Measurements from ENCODE around the gene FAM163B. TPM values are rescaled to one million over a fixed set of nuclear protein-coding genes. Genes with fewer than 3 reads are reported as not detected.

Gene FAM163B
- total and polyA plus RNA-seq, 9 of the 15 experiments (the other 6 are each of a cell fraction or from before 2014, with no cell fraction given): not detected

DNA sequence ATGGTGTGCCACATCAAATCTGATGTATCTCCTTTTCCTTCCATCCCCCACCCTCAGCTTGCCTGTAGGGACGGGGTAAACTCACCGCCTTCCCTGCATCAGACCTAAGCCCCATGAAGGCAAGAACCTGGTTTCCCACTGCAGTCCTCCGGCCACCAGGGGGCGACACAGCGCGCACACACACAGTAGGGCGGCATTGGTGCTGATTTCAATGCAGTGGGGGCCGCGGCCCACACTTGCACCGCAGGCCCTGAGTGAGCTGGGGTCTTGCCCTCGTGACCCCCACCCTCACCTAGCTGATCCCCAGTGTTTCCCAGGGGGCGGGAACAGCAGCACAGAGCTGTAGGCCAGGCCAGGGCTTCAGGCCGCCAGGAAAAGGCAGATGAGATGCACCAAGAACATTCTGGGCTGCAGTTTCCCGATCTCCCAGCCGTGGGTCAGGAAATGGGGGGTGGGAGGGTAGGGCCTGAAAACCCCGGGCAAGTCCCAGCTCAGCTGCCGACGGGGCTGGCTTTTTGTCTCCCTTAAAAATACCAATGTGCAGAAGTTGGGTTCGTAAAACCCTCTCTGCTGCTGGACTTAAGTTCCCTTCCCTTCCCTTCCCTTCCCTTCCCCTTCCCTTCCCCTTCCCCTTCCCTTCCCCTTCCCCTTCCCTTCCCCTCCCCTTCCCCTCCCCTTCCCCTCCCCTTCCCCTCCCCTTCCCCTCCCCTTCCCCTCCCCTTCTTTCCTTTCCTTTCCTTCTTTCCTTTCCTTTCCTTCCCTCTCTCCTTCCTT lies 19.5 kb downstream of the FAM163B start (continued):
- TF ChIP-seq, protein P1, sequence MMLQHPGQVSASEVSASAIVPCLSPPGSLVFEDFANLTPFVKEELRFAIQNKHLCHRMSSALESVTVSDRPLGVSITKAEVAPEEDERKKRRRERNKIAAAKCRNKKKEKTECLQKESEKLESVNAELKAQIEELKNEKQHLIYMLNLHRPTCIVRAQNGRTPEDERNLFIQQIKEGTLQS (IDR thresholded peaks at IDR 0.05): no peak
- TF ChIP-seq, protein P1 (CRISPR knock-in tag; conservative IDR thresholded peaks at IDR 0.05): no peak
- TF ChIP-seq, protein P2, sequence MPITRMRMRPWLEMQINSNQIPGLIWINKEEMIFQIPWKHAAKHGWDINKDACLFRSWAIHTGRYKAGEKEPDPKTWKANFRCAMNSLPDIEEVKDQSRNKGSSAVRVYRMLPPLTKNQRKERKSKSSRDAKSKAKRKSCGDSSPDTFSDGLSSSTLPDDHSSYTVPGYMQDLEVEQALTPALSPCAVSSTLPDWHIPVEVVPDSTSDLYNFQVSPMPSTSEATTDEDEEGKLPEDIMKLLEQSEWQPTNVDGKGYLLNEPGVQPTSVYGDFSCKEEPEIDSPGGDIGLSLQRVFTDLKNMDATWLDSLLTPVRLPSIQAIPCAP (CRISPR knock-in tag; IDR thresholded peaks at IDR 0.05; ENCODE audit: borderline replicate concordance): no peak
- TF ChIP-seq, protein P3, sequence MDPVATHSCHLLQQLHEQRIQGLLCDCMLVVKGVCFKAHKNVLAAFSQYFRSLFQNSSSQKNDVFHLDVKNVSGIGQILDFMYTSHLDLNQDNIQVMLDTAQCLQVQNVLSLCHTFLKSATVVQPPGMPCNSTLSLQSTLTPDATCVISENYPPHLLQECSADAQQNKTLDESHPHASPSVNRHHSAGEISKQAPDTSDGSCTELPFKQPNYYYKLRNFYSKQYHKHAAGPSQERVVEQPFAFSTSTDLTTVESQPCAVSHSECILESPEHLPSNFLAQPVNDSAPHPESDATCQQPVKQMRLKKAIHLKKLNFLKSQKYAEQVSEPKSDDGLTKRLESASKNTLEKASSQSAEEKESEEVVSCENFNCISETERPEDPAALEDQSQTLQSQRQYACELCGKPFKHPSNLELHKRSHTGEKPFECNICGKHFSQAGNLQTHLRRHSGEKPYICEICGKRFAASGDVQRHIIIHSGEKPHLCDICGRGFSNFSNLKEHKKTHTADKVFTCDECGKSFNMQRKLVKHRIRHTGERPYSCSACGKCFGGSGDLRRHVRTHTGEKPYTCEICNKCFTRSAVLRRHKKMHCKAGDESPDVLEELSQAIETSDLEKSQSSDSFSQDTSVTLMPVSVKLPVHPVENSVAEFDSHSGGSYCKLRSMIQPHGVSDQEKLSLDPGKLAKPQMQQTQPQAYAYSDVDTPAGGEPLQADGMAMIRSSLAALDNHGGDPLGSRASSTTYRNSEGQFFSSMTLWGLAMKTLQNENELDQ (CRISPR knock-in tag; IDR thresholded peaks at IDR 0.05; ENCODE audit: borderline replicate concordance): no peak
- TF ChIP-seq CREBBP (IDR thresholded peaks at IDR 0.05; ENCODE audit: low read depth, low read length) (no peak), CBX1 (IDR thresholded peaks at IDR 0.05; ENCODE audit: low read depth) (peak; percentile 83), BRCA1 (IDR thresholded peaks at IDR 0.05) (no peak), BRCA1 (CRISPR knock-in tag; IDR thresholded peaks at IDR 0.05) (no peak), ZNF766 (CRISPR knock-in tag; conservative IDR thresholded peaks at IDR 0.05) (no peak), SNRNP70 (optimal IDR thresholded peaks at IDR 0.05; ENCODE audit: low read depth, low read length) (no peak), OTX1 (CRISPR knock-in tag; IDR thresholded peaks at IDR 0.05) (no peak), LCOR (CRISPR knock-in tag; IDR thresholded peaks at IDR 0.05) (no peak), ZNF717 (CRISPR knock-in tag; IDR thresholded peaks at IDR 0.05) (no peak), WHSC1 (IDR thresholded peaks at IDR 0.05; ENCODE audit: low read length) (no peak), TCF7 (IDR thresholded peaks at IDR 0.05; ENCODE audit: borderline replicate concordance) (no peak), RBBP5 (IDR thresholded peaks at IDR 0.05; ENCODE audit: borderline replicate concordance, insufficient read depth, low read length, poor library complexity, severe bottlenecking) (no peak), HOXB6 (CRISPR knock-in tag; IDR thresholded peaks at IDR 0.05; ENCODE audit: borderline replicate concordance) (no peak), HNRNPUL1 (IDR thresholded peaks at IDR 0.05; ENCODE audit: low read length) (no peak), NFIX (CRISPR knock-in tag; IDR thresholded peaks at IDR 0.05; ENCODE audit: low read depth) (no peak), ATF7 (IDR thresholded peaks at IDR 0.05) (no peak), RBM17 (IDR thresholded peaks at IDR 0.05; ENCODE audit: borderline replicate concordance, low read depth, low read length) (no peak), KLF1 (tag; IDR thresholded peaks at IDR 0.05) (no peak), CBX3 (IDR thresholded peaks at IDR 0.05; ENCODE audit: borderline replicate concordance in 1 of 2, low read length in 2 of 2) (peak in 1 of 2 experiments; percentile 33; a peak in 1 of 3 replicates)
- TF ChIP-seq, protein P4, sequence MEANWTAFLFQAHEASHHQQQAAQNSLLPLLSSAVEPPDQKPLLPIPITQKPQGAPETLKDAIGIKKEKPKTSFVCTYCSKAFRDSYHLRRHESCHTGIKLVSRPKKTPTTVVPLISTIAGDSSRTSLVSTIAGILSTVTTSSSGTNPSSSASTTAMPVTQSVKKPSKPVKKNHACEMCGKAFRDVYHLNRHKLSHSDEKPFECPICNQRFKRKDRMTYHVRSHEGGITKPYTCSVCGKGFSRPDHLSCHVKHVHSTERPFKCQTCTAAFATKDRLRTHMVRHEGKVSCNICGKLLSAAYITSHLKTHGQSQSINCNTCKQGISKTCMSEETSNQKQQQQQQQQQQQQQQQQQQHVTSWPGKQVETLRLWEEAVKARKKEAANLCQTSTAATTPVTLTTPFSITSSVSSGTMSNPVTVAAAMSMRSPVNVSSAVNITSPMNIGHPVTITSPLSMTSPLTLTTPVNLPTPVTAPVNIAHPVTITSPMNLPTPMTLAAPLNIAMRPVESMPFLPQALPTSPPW (CRISPR knock-in tag; IDR thresholded peaks at IDR 0.05): no peak

Measured in K562 (cell line).